H9 (cell line): Measurements from ENCODE around the gene ZAR1. TPM values are rescaled to one million over a fixed set of nuclear protein-coding genes. Genes with fewer than 3 reads are reported as not detected.

ENCODE experiments used
- DNase-seq: peaks from one replicate; pipeline ENCODE4 v3.0.0-alpha.2; 2017
- H2AFZ ChIP-seq: one replicate; pipeline ENCODE4 v1.6.1; 2013; ENCODE audit warnings: mild to moderate bottlenecking, low read length, control low read depth, moderate library complexity
- H2AK5ac ChIP-seq: 2 replicates; pipeline ENCODE4 v1.6.1; 2013; ENCODE audit warnings: low read length, control low read depth, mixed read lengths; ENCODE audit not compliant: insufficient read length
- H2BK120ac ChIP-seq: one replicate; pipeline ENCODE4 v1.6.1; 2013; ENCODE audit warnings: low read depth, mild to moderate bottlenecking, low read length, control low read depth, inconsistent platforms; ENCODE audit not compliant: poor library complexity, severe bottlenecking
- H2BK12ac ChIP-seq: 2 replicates; pipeline ENCODE4 v1.6.1; 2013; ENCODE audit warnings: low read length, control low read depth, mixed read lengths, low read depth; ENCODE audit not compliant: insufficient read length
- H2BK15ac ChIP-seq: 2 replicates; pipeline ENCODE4 v1.6.1; 2013; ENCODE audit warnings: low read depth, low read length, control low read depth
- H2BK20ac ChIP-seq: one replicate; pipeline ENCODE4 v1.6.1; 2013; ENCODE audit warnings: low read depth, mild to moderate bottlenecking, low read length, control low read depth, inconsistent platforms; ENCODE audit not compliant: poor library complexity, severe bottlenecking
- H2BK5ac ChIP-seq: 2 replicates; pipeline ENCODE4 v1.6.1; 2013; ENCODE audit warnings: low read length, control low read depth, mixed read lengths; ENCODE audit not compliant: insufficient read length
- H3K14ac ChIP-seq: 2 replicates; pipeline ENCODE4 v1.6.1; 2013; ENCODE audit warnings: low read length, control low read depth; ENCODE audit not compliant: insufficient read depth
- H3K18ac ChIP-seq: 2 replicates; pipeline ENCODE4 v1.6.1; 2013; ENCODE audit warnings: low read depth, mild to moderate bottlenecking, mixed read lengths, low read length, control low read depth; ENCODE audit not compliant: insufficient read length
- H3K23ac ChIP-seq: 2 replicates; pipeline ENCODE4 v1.6.1; 2013; ENCODE audit warnings: low read length, control low read depth, mixed read lengths, low read depth; ENCODE audit not compliant: insufficient read length
- H3K23me2 ChIP-seq: 2 replicates; pipeline ENCODE4 v1.6.1; 2013; ENCODE audit warnings: low read depth, mild to moderate bottlenecking, mixed read lengths, low read length, control low read depth; ENCODE audit not compliant: insufficient read length, poor library complexity, severe bottlenecking
- H3K27ac ChIP-seq: 2 replicates; pipeline ENCODE4 v1.5.1; 2013; ENCODE audit warnings: low read length, control low read depth, mixed read lengths, low read depth; ENCODE audit not compliant: insufficient read length
- H3K27me3 ChIP-seq: 2 replicates; pipeline ENCODE4 v1.6.1; 2013; ENCODE audit warnings: low read length, control low read depth, inconsistent platforms; ENCODE audit not compliant: insufficient read depth
- H3K4ac ChIP-seq: 2 replicates; pipeline ENCODE4 v1.6.1; 2013; ENCODE audit warnings: low read depth, mild to moderate bottlenecking, control low read depth, inconsistent platforms, low read length, moderate library complexity
- H3K4me1 ChIP-seq: 2 replicates; pipeline ENCODE4 v1.6.1; 2013; ENCODE audit warnings: low read length, control low read depth, inconsistent platforms; ENCODE audit not compliant: insufficient read depth
- H3K4me2 ChIP-seq: 2 replicates; pipeline ENCODE4 v1.6.1; 2013; ENCODE audit warnings: low read length, control low read depth, mixed read lengths; ENCODE audit not compliant: insufficient read length, insufficient read depth
- H3K56ac ChIP-seq: 2 replicates; pipeline ENCODE4 v1.6.1; 2013; ENCODE audit warnings: low read depth, mild to moderate bottlenecking, mixed read lengths, low read length, control low read depth; ENCODE audit not compliant: insufficient read length
- H3K79me1 ChIP-seq: 2 replicates; pipeline ENCODE4 v1.6.1; 2013; ENCODE audit warnings: low read depth, mild to moderate bottlenecking, moderate library complexity, low read length, control low read depth, inconsistent platforms; ENCODE audit not compliant: insufficient read depth, poor library complexity, severe bottlenecking
- H3K79me2 ChIP-seq: 2 replicates; pipeline ENCODE4 v1.6.1; 2013; ENCODE audit warnings: low read length, control low read depth, inconsistent platforms; ENCODE audit not compliant: insufficient read depth
- H3K9ac ChIP-seq: 2 replicates; pipeline ENCODE4 v1.6.1; 2013; ENCODE audit warnings: low read length, control low read depth, mixed read lengths; ENCODE audit not compliant: insufficient read length; ENCODE audit errors: extremely low read depth
- H3K9me3 ChIP-seq: one replicate; pipeline ENCODE4 v1.6.1; 2013; ENCODE audit warnings: low read depth, low read length, inconsistent platforms; ENCODE audit not compliant: control insufficient read depth
- H3T11ph ChIP-seq: one replicate; pipeline ENCODE4 v1.6.1; 2013; ENCODE audit warnings: mild to moderate bottlenecking, low read length, control low read depth, inconsistent platforms
- H4K20me1 ChIP-seq: one replicate; pipeline ENCODE4 v1.6.1; 2013; ENCODE audit not compliant: control insufficient read depth, insufficient read length, insufficient read depth
- H4K5ac ChIP-seq: 2 replicates; pipeline ENCODE4 v1.6.1; 2013; ENCODE audit warnings: low read depth, mild to moderate bottlenecking, mixed read lengths, low read length, control low read depth; ENCODE audit not compliant: insufficient read length
- H4K8ac ChIP-seq: replicated peaks from 2 replicates; pipeline ENCODE4 v1.6.1; 2013; ENCODE audit warnings: low read length, control low read depth, mixed read lengths, low read depth; ENCODE audit not compliant: insufficient read length
- H4K91ac ChIP-seq: 2 replicates; pipeline ENCODE4 v1.6.1; 2013; ENCODE audit warnings: low read depth, mild to moderate bottlenecking, moderate library complexity, mixed read lengths, low read length, control low read depth; ENCODE audit not compliant: insufficient read length
- H3K27ac Mint-ChIP-seq, 3 experiments: 2 replicates in 2 of 3; 3 replicates in 1 of 3; pipeline ENCODE4 v1.8.0; 2020 to 2021; ENCODE audit warnings: mixed read lengths in 3 of 3, mild to moderate bottlenecking in 1 of 3, moderate library complexity in 1 of 3
- H3K27me3 Mint-ChIP-seq: 2 replicates; pipeline ENCODE4 v1.8.0; 2021; ENCODE audit warnings: low read depth, mild to moderate bottlenecking, moderate library complexity, mixed read lengths
- H3K36me3 Mint-ChIP-seq, 3 experiments: 2 replicates in 2 of 3; 3 replicates in 1 of 3; pipeline ENCODE4 v1.8.0; 2020 to 2021; ENCODE audit warnings: low read depth in 3 of 3, mixed read lengths in 3 of 3; ENCODE audit not compliant: insufficient read depth in 1 of 3
- H3K4me1 Mint-ChIP-seq, 2 experiments: 2 replicates each; pipeline ENCODE4 v1.8.0; 2020; ENCODE audit warnings: mixed read lengths in 2 of 2
- H3K4me3 Mint-ChIP-seq, 2 experiments: 2 replicates in 1 of 2; 3 replicates in 1 of 2; pipeline ENCODE4 v1.8.0; 2020 to 2021; ENCODE audit warnings: mild to moderate bottlenecking in 2 of 2, mixed read lengths in 2 of 2, moderate library complexity in 1 of 2
- H3K9me3 Mint-ChIP-seq, 2 experiments: 2 replicates in 1 of 2; 3 replicates in 1 of 2; pipeline ENCODE4 v1.8.0; 2020; ENCODE audit warnings: mild to moderate bottlenecking in 2 of 2, mixed read lengths in 2 of 2, moderate library complexity in 1 of 2
- WGBS: extraction: QIAGEN DNeasy Blood & Tissue Kit; methylation state at CpG from one replicate; pipeline ENCODE4 v1.1.7; 2013; ENCODE audit warnings: missing lambda C conversion rate, low lambda C conversion rate, mixed read lengths; ENCODE audit not compliant: insufficient read length; ENCODE audit errors: extremely low coverage; 5-methylcytosine and 5-hydroxymethylcytosine counted together
- total RNA-seq: library from RNA; stranded (reverse); gene quantifications from 2 replicates; pipeline ENCODE4 v1.2.1, GENCODE V29; 2021
- TF ChIP-seq, protein P1 (sequence below): fragments of 200-600 bp; sonication (generic); conservative IDR thresholded peaks from 3 replicates; pipeline ENCODE4 v1.8.0; 2021; ENCODE audit warnings: antibody characterized with exemption, mild to moderate bottlenecking

ZAR1 gene
- total RNA-seq, 1 experiment from 2014 or later = 0.61 TPM

- H2BK120ac ChIP-seq = no peak overlapping the region
- H3K27me3 ChIP-seq = no peaks in the 10 kb centered on the region
- no peak overlapping the region for H3K4me3 Mint-ChIP-seq
- no CpG with 5 or more reads among the region's 3 CpGs for WGBS
- H3K14ac ChIP-seq = no peak overlapping the region
- TF ChIP-seq, protein P1, sequence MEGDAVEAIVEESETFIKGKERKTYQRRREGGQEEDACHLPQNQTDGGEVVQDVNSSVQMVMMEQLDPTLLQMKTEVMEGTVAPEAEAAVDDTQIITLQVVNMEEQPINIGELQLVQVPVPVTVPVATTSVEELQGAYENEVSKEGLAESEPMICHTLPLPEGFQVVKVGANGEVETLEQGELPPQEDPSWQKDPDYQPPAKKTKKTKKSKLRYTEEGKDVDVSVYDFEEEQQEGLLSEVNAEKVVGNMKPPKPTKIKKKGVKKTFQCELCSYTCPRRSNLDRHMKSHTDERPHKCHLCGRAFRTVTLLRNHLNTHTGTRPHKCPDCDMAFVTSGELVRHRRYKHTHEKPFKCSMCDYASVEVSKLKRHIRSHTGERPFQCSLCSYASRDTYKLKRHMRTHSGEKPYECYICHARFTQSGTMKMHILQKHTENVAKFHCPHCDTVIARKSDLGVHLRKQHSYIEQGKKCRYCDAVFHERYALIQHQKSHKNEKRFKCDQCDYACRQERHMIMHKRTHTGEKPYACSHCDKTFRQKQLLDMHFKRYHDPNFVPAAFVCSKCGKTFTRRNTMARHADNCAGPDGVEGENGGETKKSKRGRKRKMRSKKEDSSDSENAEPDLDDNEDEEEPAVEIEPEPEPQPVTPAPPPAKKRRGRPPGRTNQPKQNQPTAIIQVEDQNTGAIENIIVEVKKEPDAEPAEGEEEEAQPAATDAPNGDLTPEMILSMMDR = no peak
- H3K27ac ChIP-seq = no peak overlapping the region
- H2BK12ac ChIP-seq = no peak overlapping the region
- H3K4me2 ChIP-seq = no peak overlapping the region
- no peak overlapping the region for H3T11ph ChIP-seq
- H3K9me3 Mint-ChIP-seq = no peaks in the 10 kb centered on the region
- H4K20me1 ChIP-seq = no peaks in the 10 kb centered on the region
- DNase-seq = no peak
- H4K91ac ChIP-seq = no peak overlapping the region
- no peaks in the 10 kb centered on the region for H3K27me3 Mint-ChIP-seq
- no peak overlapping the region for H2AFZ ChIP-seq
- H3K4me1 ChIP-seq = no peaks in the 10 kb centered on the region
- no peaks in the 10 kb centered on the region for H3K23me2 ChIP-seq
- H3K23ac ChIP-seq = no peak overlapping the region
- H2BK15ac ChIP-seq = no peak overlapping the region
- H4K5ac ChIP-seq = no peak overlapping the region
- H3K36me3 Mint-ChIP-seq = peaks cover 13 to 51% (median 38%) of the 10 kb centered on the region in 3 experiments; a peak in 6 of 7 replicates
- H3K18ac ChIP-seq = no peak overlapping the region
- H3K27ac Mint-ChIP-seq = peak overlapping the region in 1 of 3 experiments; percentile 28; a peak in 1 of 7 replicates
- no peak overlapping the region for H2BK5ac ChIP-seq
- H3K4me1 Mint-ChIP-seq = peaks cover 0 to 30% of the 10 kb centered on the region in 2 experiments; a peak in 2 of 4 replicates
- H3K4ac ChIP-seq = no peak overlapping the region
- no peaks in the 10 kb centered on the region for H3K9me3 ChIP-seq
- H3K56ac ChIP-seq = no peak overlapping the region
- no peak overlapping the region for H3K9ac ChIP-seq
- no peak overlapping the region for H2AK5ac ChIP-seq
- no peak overlapping the region for H2BK20ac ChIP-seq
- no peaks in the 10 kb centered on the region for H3K79me1 ChIP-seq
- H3K79me2 ChIP-seq = no peaks in the 10 kb centered on the region
- H4K8ac ChIP-seq = no peak overlapping the region
These were observed 49.5 kb downstream of the ZAR1 start for GRCh38 chr4:48539597-48539996.
